ENCODE measurements around the gene NUP214. TPM values are rescaled to one million over a fixed set of nuclear protein-coding genes. Genes with fewer than 3 reads are reported as not detected.

The NUP214 gene
- total RNA-seq, 1 experiment from 2014 or later, result 5.2 TPM

DNA sequence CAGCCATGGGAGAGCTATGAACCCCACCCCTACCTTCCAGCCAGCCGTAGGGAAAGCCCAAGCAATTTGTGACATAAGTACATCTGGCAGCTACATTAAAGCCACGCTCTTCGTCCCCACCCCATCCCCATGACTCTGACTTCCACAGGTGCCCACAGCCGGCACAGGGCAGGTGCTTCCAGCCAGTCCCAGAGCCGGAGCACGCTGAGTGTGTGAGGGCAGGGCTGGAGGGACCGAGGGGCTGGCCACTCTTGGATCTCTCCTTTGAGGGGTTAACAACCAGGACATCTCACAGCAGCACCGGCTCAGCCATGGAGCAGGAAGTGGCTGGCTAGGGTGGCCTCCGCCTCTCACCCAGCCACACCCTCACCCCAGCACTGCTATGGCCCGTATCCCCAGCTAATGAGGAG, 153.3 kb downstream of the NUP214 start:
- H3K36me3 ChIP-seq, result no peaks in the 10 kb centered on the region
- no peaks in the 10 kb centered on the region for H3K9me3 ChIP-seq
- H3K4me3 ChIP-seq, result no peak overlapping the region
- H3K27me3 ChIP-seq, result peaks cover 7% of the 10 kb centered on the region
- no peak for DNase-seq

DNA sequence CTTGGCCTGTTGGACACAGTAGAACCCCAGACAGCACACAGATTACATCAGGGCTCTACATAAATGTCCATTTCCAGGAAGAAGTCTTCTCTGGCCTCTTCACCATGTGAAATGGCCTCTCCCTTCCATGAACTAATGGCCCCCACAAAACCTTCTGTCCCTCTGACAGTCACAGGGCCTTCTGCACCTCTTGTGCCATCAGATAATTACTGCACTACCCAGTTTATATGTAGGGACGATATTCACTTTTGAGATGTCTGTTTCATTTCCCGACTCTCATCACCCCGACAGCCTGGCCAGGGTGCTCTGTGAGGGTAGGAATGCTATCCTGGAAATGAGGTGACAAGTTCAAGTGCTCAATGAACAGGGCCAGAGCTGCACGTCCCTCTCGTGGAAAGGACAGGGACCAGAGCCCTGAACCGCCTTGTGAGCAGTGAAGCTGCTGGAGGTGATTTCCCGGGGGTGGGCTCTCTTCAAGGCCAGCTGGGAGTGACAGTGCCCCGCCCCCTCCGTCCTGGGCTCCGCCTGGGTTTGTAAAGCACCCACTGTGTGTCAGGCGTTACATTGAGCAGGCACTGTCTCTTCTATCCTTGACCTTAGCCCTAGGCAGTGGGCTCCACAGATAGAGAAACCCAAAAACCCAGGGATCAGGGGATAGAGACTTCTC, 153.9 kb downstream of the NUP214 start:
- Histone ChIP-seq H3K27me3 (peaks cover 7% of the 10 kb centered on the region), H3K36me3 (no peaks in the 10 kb centered on the region), H3K9me3 (no peaks in the 10 kb centered on the region), H3K4me3 (no peak overlapping the region)
- no peak for DNase-seq

DNA sequence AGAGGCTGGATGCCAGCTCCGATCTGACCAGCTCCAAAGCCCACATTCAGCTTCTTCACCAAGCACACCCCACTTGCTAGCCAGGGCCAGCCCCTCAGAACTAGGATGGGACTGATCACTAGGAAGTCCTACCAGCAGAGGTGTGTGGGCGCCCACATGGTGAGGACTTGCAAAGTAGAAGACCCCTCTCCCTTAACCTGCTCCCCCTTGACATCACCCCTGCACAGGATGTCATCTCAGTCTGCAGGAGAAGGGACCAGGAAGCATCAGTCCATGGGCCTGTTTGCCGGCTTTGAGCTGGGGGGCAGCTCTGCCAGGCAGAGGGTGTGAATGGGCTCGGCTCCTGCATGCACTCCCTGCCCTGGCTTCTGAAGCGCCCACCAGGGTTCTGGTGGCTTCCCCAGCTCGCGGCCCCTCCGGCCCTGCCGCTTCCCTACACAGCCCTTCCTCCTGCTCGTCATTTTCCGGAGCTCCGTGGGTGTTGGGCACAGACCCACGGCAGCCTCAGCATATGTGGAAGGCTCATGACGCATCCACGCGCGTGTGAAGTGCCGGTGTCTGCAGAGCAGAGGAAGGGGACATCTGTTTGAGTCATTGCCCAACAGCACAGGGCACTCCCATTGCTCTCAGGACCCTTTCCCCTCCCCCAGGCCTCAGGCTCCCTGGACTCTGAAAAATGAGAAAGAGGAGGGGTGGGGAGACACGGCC, 154.6 kb downstream of the NUP214 start:
- no peaks in the 10 kb centered on the region for H3K9me3 ChIP-seq
- peaks cover 7% of the 10 kb centered on the region for H3K27me3 ChIP-seq
- H3K36me3 ChIP-seq, result no peaks in the 10 kb centered on the region
- no peak overlapping the region for H3K4me3 ChIP-seq
- DNase-seq, result no peak

DNA sequence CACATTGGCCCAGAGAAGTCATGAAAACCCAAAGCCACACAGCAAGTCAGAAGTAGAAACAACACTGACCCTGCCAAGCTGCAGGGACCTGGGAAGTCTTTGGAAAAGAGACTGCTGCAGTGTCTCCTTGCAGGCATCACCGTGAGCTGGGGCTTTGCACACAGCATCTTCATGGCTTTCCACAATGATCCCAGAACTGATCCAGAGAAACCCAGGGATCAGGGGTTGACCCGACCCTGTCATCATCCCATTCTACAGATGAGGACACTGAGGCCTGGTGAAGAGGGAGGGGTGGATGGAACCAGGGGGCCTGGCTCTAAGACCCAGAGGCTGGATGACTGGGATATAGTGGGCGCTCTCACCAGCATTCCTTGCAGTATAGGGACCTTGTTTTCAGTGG, 155.3 kb downstream of the NUP214 start:
- no peaks in the 10 kb centered on the region for H3K36me3 ChIP-seq
- no peak overlapping the region for H3K4me3 ChIP-seq
- H3K9me3 ChIP-seq, result no peaks in the 10 kb centered on the region
- H3K27me3 ChIP-seq, result peaks cover 7% of the 10 kb centered on the region
- DNase-seq, result no peak

DNA sequence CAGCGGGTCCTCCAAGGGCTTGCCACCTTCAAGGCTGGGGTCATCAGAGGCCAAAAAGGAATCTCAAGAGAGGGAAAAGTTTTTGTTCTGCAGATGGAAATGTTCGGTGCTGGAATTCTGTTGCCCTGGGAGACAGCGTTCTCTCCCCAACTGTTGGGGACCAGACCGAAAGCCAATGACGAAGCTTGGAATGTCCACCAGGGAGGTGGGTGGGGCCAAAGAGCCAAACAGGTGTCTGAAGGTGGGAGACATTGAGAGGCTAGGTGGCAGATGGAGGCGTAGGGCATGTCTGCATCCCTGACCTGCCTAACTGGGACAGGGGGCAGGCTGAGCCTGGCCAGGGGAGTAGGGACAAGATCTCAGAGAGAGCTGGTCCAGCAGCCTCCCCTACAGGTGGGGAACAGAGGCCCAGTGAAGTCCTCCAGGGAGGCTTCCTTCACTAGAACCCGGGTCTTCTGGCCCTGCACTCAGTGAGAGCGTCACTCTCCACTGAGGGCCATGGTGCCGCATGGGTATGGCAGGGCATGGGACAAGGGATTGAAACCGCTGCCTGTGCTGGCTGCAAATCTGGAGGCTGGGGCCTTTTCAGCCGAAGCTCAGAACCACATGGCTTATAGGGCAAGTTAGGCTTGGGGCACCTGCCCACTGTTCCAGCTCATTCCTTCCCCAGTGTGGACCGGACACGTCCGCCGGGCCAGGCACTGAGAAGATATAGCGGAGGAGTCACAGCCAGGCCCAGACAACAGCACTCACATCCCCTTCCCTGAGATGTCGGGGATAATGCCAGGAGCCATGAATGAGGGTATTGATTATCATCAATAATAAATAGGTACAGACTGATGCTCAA, 156.0 kb downstream of the NUP214 start:
- DNase-seq, result no peak
- no peak overlapping the region for H3K4me3 ChIP-seq
- H3K36me3 ChIP-seq, result no peaks in the 10 kb centered on the region
- H3K27me3 ChIP-seq, result peaks cover 7% of the 10 kb centered on the region
- no peaks in the 10 kb centered on the region for H3K9me3 ChIP-seq

DNA sequence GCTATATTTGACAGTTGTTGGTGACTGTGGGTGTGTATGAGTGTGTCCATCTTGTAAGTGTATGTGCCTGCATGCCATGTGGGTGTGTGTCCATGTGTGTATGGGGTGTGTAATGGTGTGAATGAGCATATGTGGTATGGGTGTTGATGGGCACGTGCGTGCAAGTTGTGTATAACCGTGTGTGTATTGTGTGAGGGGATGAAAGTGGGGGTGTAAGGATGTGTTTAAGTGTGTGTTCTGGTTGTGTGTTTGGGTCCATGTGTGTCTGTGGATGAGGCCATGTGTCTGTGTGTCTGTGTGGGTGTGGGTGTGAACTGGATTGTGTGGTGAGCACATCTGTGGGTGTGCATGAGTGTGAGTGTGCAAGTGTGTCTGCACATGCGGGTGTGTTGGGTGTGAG, 156.8 kb downstream of the NUP214 start:
- H3K4me3 ChIP-seq, result no peak overlapping the region
- H3K9me3 ChIP-seq, result no peaks in the 10 kb centered on the region
- H3K27me3 ChIP-seq, result peaks cover 7% of the 10 kb centered on the region
- no peak for DNase-seq
- no peaks in the 10 kb centered on the region for H3K36me3 ChIP-seq

DNA sequence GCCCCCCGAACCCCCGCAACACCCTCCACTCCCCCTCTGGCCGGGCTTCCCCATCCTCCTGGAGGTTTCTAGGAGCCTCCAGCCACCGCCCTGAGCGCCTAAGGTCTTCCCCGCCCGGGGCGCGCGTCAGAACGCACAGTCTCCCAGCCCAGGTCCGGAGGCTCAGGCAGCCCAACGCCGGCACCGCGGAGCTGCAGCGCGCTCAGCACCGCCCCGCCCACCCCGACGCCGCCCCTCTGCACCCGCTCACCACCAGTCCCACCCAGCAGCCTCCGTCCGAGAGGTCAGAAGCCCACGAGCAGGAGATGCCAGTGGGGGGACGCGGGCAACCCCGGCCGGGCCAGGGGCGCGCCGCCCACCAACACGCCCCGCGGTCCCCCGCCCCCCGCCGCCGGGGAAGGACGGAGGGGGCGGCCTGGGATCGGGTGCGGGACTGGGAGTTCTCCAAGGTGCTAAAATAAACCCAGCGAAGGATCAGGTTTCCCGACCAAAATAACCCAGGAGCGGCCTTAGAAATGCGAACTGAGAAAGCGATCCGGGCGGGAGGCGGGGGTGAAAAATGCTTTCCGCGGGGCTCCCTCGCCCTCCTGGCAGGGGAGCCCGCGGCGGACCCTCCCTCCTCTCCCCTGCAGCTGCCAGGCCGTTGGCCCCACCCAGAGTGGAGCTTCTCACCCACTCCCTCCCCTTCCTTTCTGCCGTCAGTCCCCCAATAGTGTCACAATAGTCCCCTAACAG, 157.5 kb downstream of the NUP214 start:
- DNase-seq, result peak; percentile 36

More for the DNA sequence above, 157.5 kb downstream of the NUP214 start:
- H3K4me3 ChIP-seq, result no peak overlapping the region
- no peaks in the 10 kb centered on the region for H3K9me3 ChIP-seq
- H3K36me3 ChIP-seq, result no peaks in the 10 kb centered on the region
- peaks cover 7% of the 10 kb centered on the region for H3K27me3 ChIP-seq

Other genes starting within 250 kb of the NUP214 start
- gene QRFP, start 228.8 kb upstream of the NUP214 start, total RNA-seq (2014; rRNA removed; shearing (Covaris generic); ENCODE audit: low replicate concordance), result not detected in 2 replicates
- not detected in 2 replicates for gene FIBCD1, start 186.3 kb upstream of the NUP214 start, total RNA-seq (2014; rRNA removed; shearing (Covaris generic); ENCODE audit: low replicate concordance)
- 0.66 and 2.4 TPM in 2 replicates for gene LAMC3, start 116.4 kb upstream of the NUP214 start, total RNA-seq (2014; rRNA removed; shearing (Covaris generic); ENCODE audit: low replicate concordance)
- gene AIF1L, start 29.1 kb upstream of the NUP214 start, total RNA-seq (2014; rRNA removed; shearing (Covaris generic); ENCODE audit: low replicate concordance), result 24.1 and 25.7 TPM in 2 replicates
- 0.64 and 0.82 TPM in 2 replicates for gene FAM78A, start 150.9 kb downstream of the NUP214 start, total RNA-seq (2014; rRNA removed; shearing (Covaris generic); ENCODE audit: low replicate concordance)
- 8.1 and 16.3 TPM in 2 replicates for gene PLPP7, start 164.1 kb downstream of the NUP214 start, total RNA-seq (2014; rRNA removed; shearing (Covaris generic); ENCODE audit: low replicate concordance)